GM12878 (cell line): ENCODE data around the gene TNXB. TPM values are rescaled to one million over a fixed set of nuclear protein-coding genes. Genes with fewer than 3 reads are reported as not detected.

Experiments used
- ATAC-seq: fragments of 200-7000 bp; cut with Tn5 transposase; 3 replicates; pipeline ENCODE4 v1.9.1; 2020; ENCODE audit warnings: mild to moderate bottlenecking, moderate library complexity
- BruUV-seq: library from RNA; stranded (reverse); fragments of 400-500 nt; replicated peaks from 2 replicates; lab custom pipeline; 2021; lab: Mats Ljungman, UMichigan
- CTCF ChIA-PET: fragments of 300-600 bp; sonication (Branson Sonifier 250); formaldehyde crosslinking; extraction: SDS; loops from one replicate; lab custom pipeline; 2021; ENCODE audit warnings: inconsistent platforms; lab: Yijun Ruan, JAX
- POLR2A ChIA-PET: fragments of 350-600 bp; formaldehyde crosslinking; extraction: SDS; loops from one replicate; lab custom pipeline; 2021; ENCODE audit warnings: inconsistent platforms; lab: Charles Lee
- RAD21 ChIA-PET: fragments of 300-600 bp; sonication (Branson Sonifier 250); formaldehyde crosslinking; loops from one replicate; lab custom pipeline; 2023; ENCODE audit warnings: antibody characterized with exemption; ENCODE audit not compliant: unreplicated experiment; lab: Charles Lee
- SMC1A ChIA-PET: fragments of 300-600 bp; sonication (Branson Sonifier 250); formaldehyde crosslinking; loops from one replicate; lab custom pipeline; 2023; ENCODE audit not compliant: unreplicated experiment, uncharacterized antibody; lab: Charles Lee
- DNase-seq: peaks from one replicate; pipeline ENCODE4 v3.0.0-alpha.2; 2011; ENCODE audit warnings: low read depth, low spot score
- FAIRE-seq: peaks from 3 replicates; lab custom pipeline; 2011; peaks lifted over from hg19 to GRCh38; lab: Jason Lieb, UNC
- H2AFZ ChIP-seq: 2 replicates; pipeline ENCODE4 v1.6.0; 2011; ENCODE audit warnings: low read depth, low read length, control low read depth; ENCODE audit not compliant: control insufficient read depth
- H3K27ac ChIP-seq: 2 replicates; pipeline ENCODE4 v1.5.1; 2011; ENCODE audit warnings: control low read depth; ENCODE audit not compliant: control insufficient read depth, insufficient read depth
- H3K27me3 ChIP-seq, 2 experiments: replicated peaks in 1 of 2; 2 replicates each; pipeline versions ENCODE4 v1.6.0 to v1.6.1; 2011; ENCODE audit warnings: low read length in 1 of 2; ENCODE audit not compliant: control insufficient read depth in 2 of 2, insufficient read depth in 2 of 2
- H3K36me3 ChIP-seq, 2 experiments: 2 replicates each; pipeline ENCODE4 v1.5.1; 2011; ENCODE audit warnings: low read length in 1 of 2; ENCODE audit not compliant: control insufficient read depth in 2 of 2, insufficient read depth in 2 of 2
- H3K4me1 ChIP-seq: 2 replicates; pipeline ENCODE4 v1.6.1; 2011; ENCODE audit warnings: mild to moderate bottlenecking, low read length, moderate library complexity, mixed read lengths; ENCODE audit not compliant: control insufficient read depth, insufficient read depth
- H3K4me2 ChIP-seq: 2 replicates; pipeline ENCODE4 v1.6.0; 2011; ENCODE audit warnings: control low read depth; ENCODE audit not compliant: control insufficient read depth, insufficient read depth
- H3K4me3 ChIP-seq: fragments of 200-600 bp; sonication (generic); 2 replicates; pipeline ENCODE4 v1.5.1; 2016
- H3K79me2 ChIP-seq: 2 replicates; pipeline ENCODE4 v1.6.0; 2011; ENCODE audit warnings: low read length; ENCODE audit not compliant: control insufficient read depth, insufficient read depth
- H3K9ac ChIP-seq: 2 replicates; pipeline ENCODE4 v1.8.0; 2011; ENCODE audit warnings: low read length, control low read depth, mixed read lengths; ENCODE audit not compliant: control insufficient read depth, insufficient read depth
- H3K9me3 ChIP-seq: replicated peaks from 3 replicates; pipeline ENCODE4 v1.5.1; 2011; ENCODE audit warnings: mild to moderate bottlenecking, low read length; ENCODE audit not compliant: control insufficient read depth, insufficient read depth
- H4K20me1 ChIP-seq: 2 replicates; pipeline ENCODE4 v1.6.0; 2011; ENCODE audit not compliant: control insufficient read depth, insufficient read depth
- BHLHE40 ChIP-seq, 2 experiments: fragments of 450-650 bp in 1 of 2; IDR thresholded peaks; 2 replicates each; pipeline ENCODE4 v1.6.1; 2011 to 2017; ENCODE audit warnings: low read depth in 2 of 2, borderline replicate concordance in 1 of 2, improper control_type of control experiment in 1 of 2, low read length in 1 of 2, mild to moderate bottlenecking in 1 of 2
- CTCF ChIP-seq, 3 experiments: IDR thresholded peaks in 2 of 3; conservative IDR thresholded peaks in 1 of 3; 2 replicates each; pipeline ENCODE4 v1.5.1; 2011; ENCODE audit warnings: low read depth in 3 of 3, low read length in 3 of 3, mild to moderate bottlenecking in 3 of 3, control low read depth in 2 of 3, moderate library complexity in 2 of 3, inconsistent platforms in 1 of 3, mixed read lengths in 1 of 3; ENCODE audit not compliant: control insufficient read depth in 2 of 3, insufficient read depth in 1 of 3; ENCODE audit errors: extremely low read depth in 1 of 3
- SMAD1 ChIP-seq: fragments of 450-650 bp; IDR thresholded peaks from 2 replicates; pipeline ENCODE4 v1.6.1; 2018; ENCODE audit warnings: mild to moderate bottlenecking, low read depth; ENCODE audit not compliant: partially characterized antibody
- WGBS: methylation state at CpG from one replicate; pipeline ENCODE4 v1.1.6; 2016; ENCODE audit warnings: low lambda C conversion rate; ENCODE audit not compliant: insufficient replicate concordance, insufficient coverage; ENCODE audit errors: missing lambda C conversion rate; 5-methylcytosine and 5-hydroxymethylcytosine counted together
- in situ Hi-C: fragments of 300-500 bp; cut with MboI; formaldehyde crosslinking; loops from 9 replicates; pipeline ENCODE4 v1.14.3; 2018; ENCODE audit warnings: mixed read lengths
- intact Hi-C: fragments of 100-400 bp; cut with micrococcal nuclease; formaldehyde crosslinking; loops from one replicate; pipeline ENCODE4 v1.14.2; 2022; ENCODE audit not compliant: unreplicated experiment
- polyA plus RNA-seq, 11 experiments: library from polyadenylated mRNA; depleted of rRNA in 4 of 11; unstranded in 6 of 11; stranded (reverse) in 5 of 11; fragments of >200 nt; fragmentation: Nextera tagmentation in 4 of 11; fragmentation: Illumina TruSeq in 1 of 11; extraction: Ambion mirVana in 4 of 11; extraction: Trizol in 1 of 11; gene quantifications; 1 replicate in 1 of 11; 2 replicates in 10 of 11; pipeline versions ENCODE4 v1.2.1 to v1.2.3, GENCODE V29; 2011 to 2016; ENCODE audit warnings: inconsistent platforms in 2 of 11, missing spikeins in 2 of 11, low read depth in 1 of 11
- total RNA-seq, 4 experiments: library from RNA; depleted of rRNA in 3 of 4; stranded (reverse); fragments of >200 nt in 3 of 4; fragmentation: Illumina TruSeq in 1 of 4; extraction: Trizol in 1 of 4; gene quantifications; 2 replicates each; pipeline versions ENCODE4 v1.2.1 to v1.2.3, GENCODE V29; 2013 to 2021

Gene TNXB
- total and polyA plus RNA-seq, 10 of the 15 experiments (the other 5 are each of a cell fraction or from before 2014, with no cell fraction given) = 0.03 to 2.5 (median 0.68) TPM; not detected in 2

- Histone ChIP-seq H3K9ac (no peak overlapping the region), H3K4me3 (no peak overlapping the region), H4K20me1 (no peaks in the 10 kb centered on the region), H3K4me1 (no peaks in the 10 kb centered on the region; the same call in 1 of the 2 replicates), H3K27me3 (peaks cover 9 to 12% of the 10 kb centered on the region in 2 experiments), H3K27ac (no peak overlapping the region), H3K79me2 (no peaks in the 10 kb centered on the region), H3K36me3 (no peaks in the 10 kb centered on the region), H3K9me3 (no peaks in the 10 kb centered on the region; the same call in 2 of the 3 replicates), H3K4me2 (peak overlapping the region; percentile 13; the same call in 1 of the 2 replicates), H2AFZ (no peak overlapping the region)
- RAD21 ChIA-PET = no interaction called here
- SMC1A ChIA-PET = no interaction called here
- BruUV-seq = no TSS peak
- CTCF ChIA-PET = no interaction called here
- DNase-seq (no peak), ATAC-seq (no peak), FAIRE-seq (no peak)
- POLR2A ChIA-PET = no interaction called here
- TF ChIP-seq BHLHE40 (IDR thresholded peaks at IDR 0.05; ENCODE audit: borderline replicate concordance in 1 of 2, low read depth in 2 of 2, low read length in 1 of 2) (no peak), CTCF (IDR thresholded peaks at IDR 0.05 in 2 of 3, conservative IDR thresholded peaks at IDR 0.05 in 1 of 3; ENCODE audit: control insufficient read depth in 2 of 3, extremely low read depth in 1 of 3, insufficient read depth in 1 of 3, low read depth in 3 of 3, low read length in 3 of 3) (0 out of 6 replicates have a peak, but pooled peaks of 1 of the 3 experiments have one; percentile 1), SMAD1 (no peak)
- intact Hi-C loops (no loop called here), in situ Hi-C loops (no loop called here)
- WGBS = 47% methylated on average over 47 of the region's 47 CpGs
These were observed 40.1 kb upstream of the TNXB start for GRCh38 chr6:32149092-32149755.
